Small intestine (tissue), 7 donors: ENCODE data around the gene HNRNPAB. TPM values are rescaled to one million over a fixed set of nuclear protein-coding genes. Genes with fewer than 3 reads are reported as not detected.

Source experiments
- DNase-seq, 2 donors: peaks; one replicate each; pipeline versions ENCODE4 v3.0.0 to v3.0.0-alpha.2; 2013
- FAIRE-seq: peaks from 2 replicates; lab custom pipeline; 2012; peaks lifted over from hg19 to GRCh38; lab: Jason Lieb, UNC
- H3K27ac ChIP-seq, 3 donors: one replicate each; pipeline ENCODE4 v1.5.1; 2013; ENCODE audit warnings: low read length in 2 of 3, mild to moderate bottlenecking in 2 of 3, control low read depth in 1 of 3, inconsistent platforms in 1 of 3, low read depth in 1 of 3, moderate library complexity in 1 of 3
- H3K27me3 ChIP-seq, 3 donors: one replicate each; pipeline ENCODE4 v1.6.1; 2013; ENCODE audit warnings: low read length in 3 of 3, inconsistent platforms in 1 of 3; ENCODE audit not compliant: control insufficient read depth in 3 of 3, insufficient read depth in 3 of 3
- H3K36me3 ChIP-seq, 3 donors: one replicate each; pipeline ENCODE4 v1.6.1; 2013; ENCODE audit warnings: low read length in 3 of 3, inconsistent platforms in 1 of 3, low read depth in 1 of 3, mild to moderate bottlenecking in 1 of 3, moderate library complexity in 1 of 3; ENCODE audit not compliant: control insufficient read depth in 3 of 3, insufficient read depth in 2 of 3
- H3K4me1 ChIP-seq, 3 donors: one replicate each; pipeline ENCODE4 v1.6.1; 2013; ENCODE audit warnings: low read length in 2 of 3, inconsistent platforms in 1 of 3, low read depth in 1 of 3, mild to moderate bottlenecking in 1 of 3, moderate library complexity in 1 of 3; ENCODE audit not compliant: control insufficient read depth in 3 of 3, insufficient read depth in 2 of 3
- H3K4me3 ChIP-seq, 3 donors: one replicate each; pipeline ENCODE4 v1.5.1; 2013; ENCODE audit warnings: low read length in 3 of 3, control low read depth in 1 of 3, inconsistent platforms in 1 of 3, low read depth in 1 of 3, mild to moderate bottlenecking in 1 of 3, moderate library complexity in 1 of 3
- H3K9me3 ChIP-seq, 2 donors: one replicate each; pipeline ENCODE4 v1.6.1; 2013; ENCODE audit warnings: low read depth in 1 of 2, low read length in 1 of 2; ENCODE audit not compliant: control insufficient read depth in 2 of 2, insufficient read depth in 1 of 2
- WGBS, 3 donors: extraction: QIAGEN DNeasy Blood & Tissue Kit; methylation state at CpG; one replicate each; pipeline ENCODE4 v1.1.7; 2013; 5-methylcytosine and 5-hydroxymethylcytosine counted together
- polyA plus RNA-seq, 4 donors: library from polyadenylated mRNA; stranded (reverse) in 3 of 4; unstranded in 1 of 4; fragments of 200-250 nt in 3 of 4; fragments of 120-200 nt in 1 of 4; gene quantifications; one replicate each; pipeline versions ENCODE4 v1.2.1 to v1.2.3, GENCODE V29; 2013
- donor health status: healthy with polysubstance abuse.
- donor health status: control.
- donor health status: control.
- donor health status: Bipolar disorder and iron deficiency.
- donor health status: healthy.

The HNRNPAB gene
- polyA plus RNA-seq, 4 donors: 110 to 176 (median 160) TPM

DNA sequence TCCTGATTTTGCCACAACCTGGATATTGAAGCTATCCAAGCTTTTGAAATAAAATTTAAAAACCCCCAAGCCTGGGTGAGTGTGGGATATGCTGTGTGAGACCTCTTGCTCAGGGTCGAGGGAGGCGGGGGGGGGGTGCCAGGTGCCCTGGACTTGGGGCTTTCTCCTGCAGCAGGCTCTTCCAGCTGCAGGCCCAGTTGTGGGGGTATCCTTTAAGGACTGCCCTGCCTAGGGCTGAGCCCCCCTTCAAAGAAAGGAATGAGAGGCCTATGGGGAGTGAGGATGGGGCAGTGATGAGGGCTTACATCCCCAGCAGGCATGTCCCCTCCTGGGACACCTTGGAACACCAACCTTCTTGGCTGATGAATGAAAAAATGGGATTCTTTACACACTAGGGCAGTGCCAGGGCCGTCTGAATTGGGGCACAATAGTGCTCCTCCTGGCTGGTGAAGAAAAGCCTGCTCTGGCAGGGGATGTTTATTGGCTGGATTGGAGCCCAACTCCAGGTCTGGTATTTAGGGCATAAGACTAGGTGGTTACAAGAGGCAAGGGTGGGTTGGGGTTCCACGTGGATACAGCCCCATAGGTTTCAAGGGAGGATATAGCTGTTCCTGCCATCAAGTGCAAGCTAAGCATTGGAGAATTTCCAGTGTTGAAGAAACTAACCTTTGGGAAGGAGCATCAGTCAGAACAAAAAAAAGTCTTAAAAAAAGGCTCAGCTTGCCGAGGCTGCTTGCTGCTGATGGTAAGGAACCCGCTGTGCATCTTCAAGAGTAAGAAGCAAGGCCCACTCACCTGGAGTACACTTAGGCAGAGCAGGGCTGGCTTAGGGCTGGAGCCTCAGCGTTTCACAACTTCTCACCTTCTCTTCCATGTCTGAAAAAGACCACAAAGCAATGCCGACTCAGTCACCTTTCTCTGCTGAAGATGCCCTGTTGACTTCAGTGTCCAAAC lies 7.0 kb downstream of the HNRNPAB start:
- 55 to 62% (median 59%) methylated on average over 8 of the region's 8 CpGs for WGBS, 3 donors
- peaks cover 5 to 85% (median 33%) of the 10 kb centered on the region in 3 donors for H3K4me1 ChIP-seq
- no peaks in the 10 kb centered on the region for H3K9me3 ChIP-seq
- H3K36me3 ChIP-seq: peaks cover 28 to 92% (median 49%) of the 10 kb centered on the region in 3 donors
- no peak overlapping the region for H3K4me3 ChIP-seq
- peak overlapping the region; percentile 15 to 76 (median 29) for H3K27ac ChIP-seq
- no peaks in the 10 kb centered on the region for H3K27me3 ChIP-seq
- no peak for DNase-seq
- FAIRE-seq: no peak

DNA sequence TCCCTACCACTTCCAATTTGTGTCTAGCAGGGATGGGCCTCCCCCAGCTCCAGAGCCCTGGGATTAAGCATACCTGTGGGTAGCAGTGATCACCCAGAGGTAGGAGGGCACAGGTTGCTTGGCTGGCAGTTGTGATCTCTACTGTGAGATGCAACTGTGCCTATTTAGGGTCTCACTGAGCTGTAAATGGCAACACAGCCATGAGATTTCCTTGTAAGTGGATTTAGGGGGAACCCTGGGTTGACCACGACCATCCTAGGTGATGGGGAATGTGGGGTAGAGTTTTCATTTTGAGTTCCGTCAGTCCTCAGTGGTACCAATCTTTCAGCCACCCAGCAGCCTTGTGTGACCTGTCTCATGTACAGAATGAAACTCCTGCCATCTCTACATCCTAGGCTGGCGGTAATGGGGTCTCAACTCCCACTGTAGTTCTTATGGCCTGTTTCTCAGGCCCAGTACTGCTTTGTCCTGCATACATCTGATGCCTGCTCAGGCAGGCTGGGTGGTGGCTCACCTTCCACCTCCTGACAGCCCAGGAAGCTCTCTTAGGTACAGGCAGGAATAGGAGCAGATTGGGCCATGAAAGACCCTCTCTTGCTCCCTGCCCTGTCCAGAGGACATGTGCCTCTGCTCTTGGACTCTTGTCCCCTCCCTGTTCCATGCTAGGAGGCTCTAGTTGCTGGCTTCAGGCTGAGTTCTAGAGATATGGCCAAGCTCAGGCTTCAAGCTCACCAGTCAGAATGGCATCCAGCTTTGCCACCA lies 8.1 kb downstream of the HNRNPAB start:
- Histone ChIP-seq H3K27me3 (no peaks in the 10 kb centered on the region), H3K4me3 (no peak overlapping the region), H3K4me1 (peaks cover 5 to 74% (median 32%) of the 10 kb centered on the region in 3 donors), H3K27ac (peak overlapping the region; percentile 84 to 89 (median 86)), H3K9me3 (no peaks in the 10 kb centered on the region), H3K36me3 (peaks cover 28 to 92% (median 45%) of the 10 kb centered on the region in 3 donors)
- DNase-seq (peak in 1 of 2 donors; percentile 28), FAIRE-seq (no peak)
- 83 to 89% (median 83%) methylated on average over 3 of the region's 3 CpGs for WGBS, 3 donors

DNA sequence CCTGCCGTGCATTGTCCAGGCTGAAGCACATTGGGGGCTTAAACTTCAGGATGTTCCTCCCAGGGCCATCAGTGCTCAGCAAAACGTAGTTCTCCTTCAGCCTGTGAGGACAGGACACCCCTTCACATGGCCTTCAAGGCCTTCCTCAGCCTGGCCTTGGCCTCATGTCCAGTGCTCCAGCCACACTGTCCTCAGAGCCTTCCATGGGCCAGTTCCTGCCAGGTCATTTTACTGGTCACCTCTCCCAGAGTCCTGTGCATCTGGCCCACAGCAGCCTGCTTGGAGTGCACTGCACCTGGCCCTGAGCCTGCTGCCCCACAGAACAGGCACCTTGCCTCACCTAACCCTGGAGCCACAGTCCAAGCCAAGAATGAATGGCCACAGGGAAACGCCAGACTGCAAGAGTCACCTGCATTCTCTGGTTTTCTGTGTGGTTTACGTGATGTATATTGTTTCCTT lies 8.7 kb downstream of the HNRNPAB start:
- DNase-seq (peak in 1 of 2 donors; percentile 28), FAIRE-seq (no peak)
- H3K9me3 ChIP-seq: no peaks in the 10 kb centered on the region
- peaks cover 28 to 89% (median 44%) of the 10 kb centered on the region in 3 donors for H3K36me3 ChIP-seq
- peak overlapping the region; percentile 84 to 89 (median 86) for H3K27ac ChIP-seq
- no peaks in the 10 kb centered on the region for H3K27me3 ChIP-seq
- 35 to 52% (median 45%) methylated on average over 4 of the region's 4 CpGs for WGBS, 3 donors
- no peak overlapping the region for H3K4me3 ChIP-seq
- peaks cover 5 to 68% (median 31%) of the 10 kb centered on the region in 3 donors for H3K4me1 ChIP-seq

DNA sequence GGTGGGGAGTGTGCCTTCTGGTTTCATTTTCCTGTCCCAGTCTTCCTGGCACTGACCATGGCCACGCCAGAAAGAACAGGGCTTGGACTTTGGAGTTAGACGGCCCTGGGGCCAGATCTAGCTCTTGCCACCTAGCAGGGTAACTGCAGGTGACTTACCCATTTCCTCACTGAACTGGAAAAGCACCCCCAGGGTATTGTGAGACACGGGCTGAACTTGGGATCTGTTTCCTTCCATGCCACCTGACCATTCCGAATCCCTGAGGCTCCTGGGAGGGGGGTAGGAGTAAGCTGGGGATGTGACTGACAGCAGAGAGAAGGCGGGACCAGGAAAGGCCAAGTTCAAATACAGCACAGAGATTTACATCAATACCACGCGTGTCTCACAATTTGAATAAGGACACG lies 9.4 kb downstream of the HNRNPAB start:
- DNase-seq (peak; percentile 81 to 94), FAIRE-seq (no peak)
- WGBS, 3 donors: 20 to 50% (median 34%) methylated on average over 8 of the region's 8 CpGs
- H3K27ac ChIP-seq: peak overlapping the region; percentile 84 to 89 (median 86)
- H3K9me3 ChIP-seq: no peaks in the 10 kb centered on the region
- H3K27me3 ChIP-seq: no peaks in the 10 kb centered on the region
- H3K4me3 ChIP-seq: no peak overlapping the region
- peaks cover 30 to 88% (median 41%) of the 10 kb centered on the region in 3 donors for H3K36me3 ChIP-seq
- H3K4me1 ChIP-seq: peaks cover 5 to 61% (median 31%) of the 10 kb centered on the region in 3 donors

DNA sequence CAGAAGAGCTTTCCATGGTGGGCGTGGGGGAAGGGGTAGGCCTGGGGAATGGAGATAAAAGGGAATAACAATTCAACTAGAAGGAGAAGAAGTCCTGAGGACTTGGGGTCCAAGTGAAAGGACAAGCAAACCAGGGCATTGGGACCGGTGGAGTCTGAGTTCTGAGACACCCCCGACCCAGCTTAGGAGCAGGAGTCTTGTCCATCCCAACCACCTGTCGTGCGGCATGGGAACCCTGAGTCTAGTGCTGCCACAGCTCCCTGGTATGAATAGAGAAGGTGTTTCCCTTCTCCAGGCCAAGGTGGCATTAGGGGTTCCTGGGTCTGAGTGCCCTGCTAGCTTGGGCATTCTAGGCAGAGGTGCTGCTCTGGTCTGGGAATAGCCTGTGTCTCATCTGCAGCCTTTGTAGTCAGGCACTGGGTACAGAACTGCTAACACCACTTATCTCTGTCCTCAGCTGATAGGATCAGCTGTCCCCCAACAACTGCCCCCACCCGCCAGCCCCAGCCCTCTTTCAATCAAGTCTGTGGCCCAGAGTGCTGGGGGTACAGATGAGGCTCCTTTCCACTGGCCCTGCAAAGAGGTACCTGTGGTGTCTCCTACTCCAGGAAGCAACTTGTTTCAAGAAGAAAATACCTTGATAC lies 9.9 kb downstream of the HNRNPAB start:
- FAIRE-seq (no peak), DNase-seq (no peak)
- H3K4me3 ChIP-seq: no peak overlapping the region
- H3K27ac ChIP-seq: peak overlapping the region; percentile 84 to 89 (median 86)
- no peaks in the 10 kb centered on the region for H3K27me3 ChIP-seq
- H3K9me3 ChIP-seq: no peaks in the 10 kb centered on the region
- H3K36me3 ChIP-seq: peaks cover 29 to 83% (median 36%) of the 10 kb centered on the region in 3 donors
- peaks cover 5 to 55% (median 31%) of the 10 kb centered on the region in 3 donors for H3K4me1 ChIP-seq
- WGBS, 3 donors: 69 to 83% (median 75%) methylated on average over 6 of the region's 6 CpGs

DNA sequence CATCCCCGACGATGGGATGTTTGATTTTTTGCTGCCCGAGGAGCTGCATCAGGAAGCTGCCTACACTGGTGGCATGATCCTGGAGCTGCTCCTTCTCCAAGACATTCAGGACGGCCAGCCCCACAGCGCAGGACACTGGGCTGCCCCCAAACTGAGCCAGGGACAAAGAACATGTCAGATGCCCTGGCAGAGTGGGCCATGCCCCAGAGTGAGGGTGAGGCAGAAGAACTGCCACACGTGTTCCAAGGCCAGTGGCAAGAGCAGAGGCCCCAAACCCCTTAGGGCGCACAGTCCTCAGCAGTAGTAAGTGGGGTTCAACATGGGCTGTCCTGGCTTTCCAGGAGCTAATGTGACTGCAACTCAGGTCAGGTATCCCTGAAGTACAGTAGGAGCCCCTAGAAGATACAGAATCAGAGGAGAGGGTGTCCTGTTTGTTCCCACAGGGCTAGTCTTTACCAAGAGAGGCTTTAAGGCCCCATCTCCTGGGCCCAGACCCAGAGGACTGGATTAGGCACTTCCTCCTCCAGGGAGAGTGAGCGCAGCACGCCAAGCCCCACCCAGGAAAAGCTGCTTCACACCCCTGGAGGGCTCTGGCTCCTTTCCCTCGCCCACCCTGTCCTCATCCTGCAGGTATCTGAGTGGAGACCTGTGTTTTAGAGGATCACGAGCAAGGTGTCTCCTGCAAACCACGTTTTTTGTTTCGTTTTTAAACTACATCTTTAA lies 11.1 kb downstream of the HNRNPAB start:
- DNase-seq (peak in 1 of 2 donors; percentile 61), FAIRE-seq (no peak)
- Histone ChIP-seq H3K4me1 (peaks cover 5 to 46% (median 31%) of the 10 kb centered on the region in 3 donors), H3K27ac (peak overlapping the region; percentile 84 to 89 (median 86)), H3K36me3 (peaks cover 19 to 81% (median 26%) of the 10 kb centered on the region in 3 donors), H3K27me3 (no peaks in the 10 kb centered on the region), H3K4me3 (no peak overlapping the region), H3K9me3 (no peaks in the 10 kb centered on the region)
- 45 to 67% (median 51%) methylated on average over 13 of the region's 13 CpGs for WGBS, 3 donors

DNA sequence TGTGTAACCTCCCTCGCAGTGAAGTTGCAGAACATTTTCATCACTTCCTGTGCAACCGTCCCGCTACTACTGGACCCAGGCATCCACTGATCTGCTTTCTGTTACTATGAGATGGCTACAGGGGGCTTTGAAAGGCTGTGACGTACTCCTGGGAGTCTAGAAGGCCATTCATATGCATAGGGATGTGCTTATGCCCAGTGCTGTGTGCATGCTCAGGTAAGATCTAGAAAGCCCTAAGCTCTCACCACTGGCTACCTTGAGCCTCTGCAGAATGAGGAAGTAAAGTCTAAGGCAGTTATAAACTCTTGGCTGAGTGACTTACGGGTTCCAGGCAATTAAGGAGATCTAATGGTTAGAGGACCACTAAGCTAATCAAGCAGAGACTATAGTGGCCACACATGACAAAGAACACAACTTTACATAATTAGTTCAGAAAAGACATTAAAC lies 11.8 kb downstream of the HNRNPAB start:
- peak overlapping the region in 2 of 3 donors; percentile 84 to 86 for H3K27ac ChIP-seq
- peaks cover 19 to 75% (median 21%) of the 10 kb centered on the region in 3 donors for H3K36me3 ChIP-seq
- FAIRE-seq (no peak), DNase-seq (peak in 1 of 2 donors; percentile 66)
- no peak overlapping the region for H3K4me3 ChIP-seq
- no peaks in the 10 kb centered on the region for H3K27me3 ChIP-seq
- no peaks in the 10 kb centered on the region for H3K9me3 ChIP-seq
- 31 to 64% (median 41%) methylated on average over 5 of the region's 5 CpGs for WGBS, 3 donors
- H3K4me1 ChIP-seq: peaks cover 5 to 43% (median 31%) of the 10 kb centered on the region in 3 donors
